T-cell (primary cell): ENCODE data around the gene SLC30A2. TPM values are rescaled to one million over a fixed set of nuclear protein-coding genes. Genes with fewer than 3 reads are reported as not detected.

Source experiments
- ATAC-seq, 4 experiments: fragments of 200-7000 bp in 3 of 4; fragments of 150-1000 bp in 1 of 4; cut with Tn5 transposase; replicated peaks in 1 of 4; 1 replicate in 3 of 4; 2 replicates in 1 of 4; pipeline ENCODE4 v1.10.0; 2021; ENCODE audit warnings: moderate library complexity in 3 of 4, mild to moderate bottlenecking in 2 of 4, moderate number of reproducible peaks in 1 of 4
- CTCF ChIA-PET, 2 donors: fragments of 300-600 bp; sonication (Branson Sonifier 250); formaldehyde crosslinking; loops; one replicate each; lab custom pipeline; 2022; ENCODE audit warnings: antibody characterized with exemption in 2 of 2; lab: Charles Lee
- POLR2A ChIA-PET, 2 donors: fragments of 300-600 bp; sonication (Branson Sonifier 250); formaldehyde crosslinking; loops; one replicate each; lab custom pipeline; 2022; ENCODE audit warnings: antibody characterized with exemption in 2 of 2; lab: Charles Lee
- DNase-seq, 35 experiments: peaks; one replicate each; pipeline versions ENCODE4 v3.0.0 to v3.0.0-alpha.2; 2013 to 2023
- H3K27ac ChIP-seq: one replicate; pipeline ENCODE4 v1.5.1; 2013; ENCODE audit warnings: low read length
- H3K27me3 ChIP-seq, 2 experiments: replicated peaks in 1 of 2; 1 replicate in 1 of 2; 2 replicates in 1 of 2; pipeline versions ENCODE4 v1.6.1 to v1.7.0; 2013; ENCODE audit warnings: low read length in 1 of 2, mixed read lengths in 1 of 2; ENCODE audit not compliant: control insufficient read depth in 2 of 2, insufficient read depth in 2 of 2; ENCODE audit errors: extremely low read depth in 1 of 2
- H3K36me3 ChIP-seq, 2 donors: 1 replicate in 1 of 2; 2 replicates in 1 of 2; pipeline versions ENCODE4 v1.6.1 to v1.7.0; 2013; ENCODE audit warnings: low read length in 1 of 2; ENCODE audit not compliant: control insufficient read depth in 2 of 2, insufficient read depth in 1 of 2; ENCODE audit errors: extremely low read depth in 1 of 2
- H3K4me1 ChIP-seq, 2 experiments: 1 replicate in 1 of 2; 2 replicates in 1 of 2; pipeline versions ENCODE4 v1.6.1 to v1.7.0; 2013; ENCODE audit warnings: low read length in 2 of 2, mixed read lengths in 1 of 2; ENCODE audit not compliant: insufficient read depth in 2 of 2, control insufficient read depth in 1 of 2; ENCODE audit errors: extremely low read depth in 1 of 2
- H3K4me3 ChIP-seq, 2 donors: 1 replicate in 1 of 2; 2 replicates in 1 of 2; pipeline versions ENCODE4 v1.5.1 to v1.7.0; 2013; ENCODE audit warnings: mild to moderate bottlenecking in 2 of 2, low read length in 1 of 2, moderate library complexity in 1 of 2; ENCODE audit not compliant: control insufficient read depth in 1 of 2; ENCODE audit errors: extremely low read depth in 1 of 2
- H3K9me3 ChIP-seq: 2 replicates; pipeline ENCODE4 v1.7.0; 2013
- H3K27ac Mint-ChIP-seq, 2 donors: one replicate each; pipeline ENCODE4 v1.8.0; 2020 to 2021; ENCODE audit warnings: mild to moderate bottlenecking in 2 of 2, mixed read lengths in 2 of 2
- H3K27me3 Mint-ChIP-seq, 2 donors: one replicate each; pipeline ENCODE4 v1.8.0; 2021 to 2022; ENCODE audit warnings: mixed read lengths in 2 of 2
- H3K36me3 Mint-ChIP-seq: one replicate; pipeline ENCODE4 v1.8.0; 2021; ENCODE audit warnings: mixed read lengths
- H3K4me1 Mint-ChIP-seq, 3 donors: one replicate each; pipeline ENCODE4 v1.8.0; 2020 to 2022; ENCODE audit warnings: mixed read lengths in 3 of 3, mild to moderate bottlenecking in 1 of 3
- H3K4me3 Mint-ChIP-seq, 3 donors: one replicate each; pipeline ENCODE4 v1.8.0; 2020 to 2022; ENCODE audit warnings: mild to moderate bottlenecking in 3 of 3, mixed read lengths in 3 of 3, moderate library complexity in 3 of 3
- H3K9me3 Mint-ChIP-seq, 3 donors: one replicate each; pipeline ENCODE4 v1.8.0; 2020 to 2022; ENCODE audit warnings: mixed read lengths in 3 of 3
- WGBS: methylation state at CpG from one replicate; pipeline ENCODE4 v1.1.5; 2013; ENCODE audit warnings: missing lambda C conversion rate; ENCODE audit not compliant: insufficient coverage; 5-methylcytosine and 5-hydroxymethylcytosine counted together
- total RNA-seq, 35 experiments: library from RNA in 6 of 35; stranded (reverse) in 6 of 35; fragments of 120-200 nt in 1 of 35; gene quantifications; one replicate each; pipeline versions ENCODE4 v1.2.1 to v1.2.4 and lab custom pipeline; 2013 to 2026

The SLC30A2 gene
- total RNA-seq, 5 donors from 2014 or later (not counting 1 experiment from before 2014, with no cell fraction given): 0.13 to 0.38 (median 0.19) TPM; not detected in 2

GRCh38 chr1:26089125-26089524 is 43.2 kb upstream of the SLC30A2 start:
- Histone ChIP-seq H3K4me3 (no peak overlapping the region), H3K27me3 (peaks cover 10 to 31% of the 10 kb centered on the region in 2 experiments), H3K36me3 (no peaks in the 10 kb centered on the region), H3K4me1 (no peaks in the 10 kb centered on the region), H3K9me3 (no peaks in the 10 kb centered on the region), H3K27ac (no peak overlapping the region)
- Mint-ChIP-seq H3K4me1 (no peaks in the 10 kb centered on the region), H3K27ac (no peak overlapping the region), H3K27me3 (peaks cover 41 to 52% of the 10 kb centered on the region in 2 donors), H3K9me3 (peaks cover 0 to 2% (median 0%) of the 10 kb centered on the region in 3 donors), H3K4me3 (no peak overlapping the region), H3K36me3 (no peaks in the 10 kb centered on the region)
- DNase-seq (no peak), ATAC-seq (no peak)
- WGBS: no CpG with 5 or more reads among the region's 3 CpGs
- CTCF ChIA-PET: no interaction called here
- POLR2A ChIA-PET: no interaction called here

GRCh38 chr1:26084844-26085243 is 38.9 kb upstream of the SLC30A2 start:
- Histone ChIP-seq H3K9me3 (no peaks in the 10 kb centered on the region), H3K36me3 (no peaks in the 10 kb centered on the region), H3K27me3 (peaks cover 2 to 28% of the 10 kb centered on the region in 2 experiments), H3K27ac (no peak overlapping the region), H3K4me1 (no peaks in the 10 kb centered on the region), H3K4me3 (no peak overlapping the region)
- DNase-seq: no peak
- Mint-ChIP-seq H3K9me3 (peaks cover 0 to 3% (median 0%) of the 10 kb centered on the region in 3 donors), H3K27me3 (peaks cover 24 to 32% of the 10 kb centered on the region in 2 donors), H3K36me3 (no peaks in the 10 kb centered on the region), H3K4me3 (no peak overlapping the region), H3K4me1 (no peaks in the 10 kb centered on the region), H3K27ac (no peak overlapping the region)
- POLR2A ChIA-PET: interaction anchor here in 1 of 2 donors (0.6 kb wide), 1 partner anchor 1170 kb away, joined by 3 read pairs; no protein-coding TSS in a partner anchor
- no peak for ATAC-seq
- CTCF ChIA-PET: interaction anchor here in 1 of 2 donors (0.7 kb wide), 1 partner anchor 400 kb away, joined by 3 read pairs; no protein-coding TSS in a partner anchor
- 58% methylated on average over 2 of the region's 2 CpGs for whole genome bisulfite sequencing

- Mint-ChIP-seq H3K36me3 (no peaks in the 10 kb centered on the region), H3K4me1 (no peaks in the 10 kb centered on the region), H3K4me3 (no peak overlapping the region), H3K9me3 (peaks cover 0 to 3% (median 0%) of the 10 kb centered on the region in 3 donors), H3K27me3 (peaks cover 24 to 32% of the 10 kb centered on the region in 2 donors), H3K27ac (no peak overlapping the region)
- DNase-seq (no peak), ATAC-seq (no peak)
- no peaks in the 10 kb centered on the region for H3K36me3 ChIP-seq
- H3K4me3 ChIP-seq: no peak overlapping the region
- ChIA-PET CTCF (no interaction called here), POLR2A (interaction anchor here in 1 of 2 donors (0.6 kb wide), 1 partner anchor 1171 kb away, joined by 3 read pairs; no protein-coding TSS in a partner anchor)
- peaks cover 2 to 26% of the 10 kb centered on the region in 2 experiments for H3K27me3 ChIP-seq
- H3K9me3 ChIP-seq: no peaks in the 10 kb centered on the region
- WGBS: 67% methylated on average over 1 of the region's 2 CpGs
- H3K4me1 ChIP-seq: no peaks in the 10 kb centered on the region
- no peak overlapping the region for H3K27ac ChIP-seq
Observed at GRCh38 chr1:26084091-26084561, 38.2 kb upstream of the SLC30A2 start.

- ChIA-PET CTCF (interaction anchor here in 1 of 2 donors (0.6 kb wide), 1 partner anchor 95 kb away, joined by 4 read pairs; no protein-coding TSS in a partner anchor), POLR2A (interaction anchor here in 1 of 2 donors (0.7 kb wide), 1 partner anchor 904 kb away, joined by 5 read pairs; no protein-coding TSS in a partner anchor)
- no peak overlapping the region for H3K27ac Mint-ChIP-seq
- peaks cover 0 to 3% (median 0%) of the 10 kb centered on the region in 3 donors for H3K9me3 Mint-ChIP-seq
- peaks cover 2 to 22% of the 10 kb centered on the region in 2 experiments for H3K27me3 ChIP-seq
- no peak overlapping the region for H3K27ac ChIP-seq
- WGBS: 69% methylated on average over 2 of the region's 5 CpGs
- H3K4me1 ChIP-seq: no peaks in the 10 kb centered on the region
- H3K27me3 Mint-ChIP-seq: peaks cover 28 to 30% of the 10 kb centered on the region in 2 donors
- DNase-seq (no peak), ATAC-seq (no peak)
- H3K4me1 Mint-ChIP-seq: no peaks in the 10 kb centered on the region
- H3K4me3 Mint-ChIP-seq: no peak overlapping the region
- no peaks in the 10 kb centered on the region for H3K36me3 ChIP-seq
- H3K36me3 Mint-ChIP-seq: no peaks in the 10 kb centered on the region
- H3K4me3 ChIP-seq: no peak overlapping the region
- H3K9me3 ChIP-seq: no peaks in the 10 kb centered on the region
Observed at GRCh38 chr1:26083208-26083607, 37.3 kb upstream of the SLC30A2 start.

GRCh38 chr1:26082020-26082350 is 36.1 kb upstream of the SLC30A2 start:
- POLR2A ChIA-PET: no interaction called here
- peaks cover 2 to 20% of the 10 kb centered on the region in 2 experiments for H3K27me3 ChIP-seq
- H3K27ac Mint-ChIP-seq: no peak overlapping the region
- DNase-seq (no peak), ATAC-seq (no peak)
- no peak overlapping the region for H3K4me3 Mint-ChIP-seq
- CTCF ChIA-PET: interaction anchor here in 1 of 2 donors (0.6 kb wide), 1 partner anchor 1106 kb away, joined by 3 read pairs; no protein-coding TSS in a partner anchor
- no peak overlapping the region for H3K4me3 ChIP-seq
- H3K27me3 Mint-ChIP-seq: peaks cover 26 to 28% of the 10 kb centered on the region in 2 donors
- H3K4me1 Mint-ChIP-seq: no peaks in the 10 kb centered on the region
- H3K36me3 Mint-ChIP-seq: no peaks in the 10 kb centered on the region
- H3K27ac ChIP-seq: no peak overlapping the region
- no peaks in the 10 kb centered on the region for H3K9me3 ChIP-seq
- no peaks in the 10 kb centered on the region for H3K36me3 ChIP-seq
- 92% methylated on average over 2 of the region's 3 CpGs for WGBS
- no peaks in the 10 kb centered on the region for H3K4me1 ChIP-seq
- H3K9me3 Mint-ChIP-seq: peaks cover 0 to 3% (median 0%) of the 10 kb centered on the region in 3 donors

GRCh38 chr1:26081267-26082019 is 35.5 kb upstream of the SLC30A2 start:
- WGBS: 39% methylated on average over 4 of the region's 8 CpGs
- peaks cover 24 to 27% of the 10 kb centered on the region in 2 donors for H3K27me3 Mint-ChIP-seq
- CTCF ChIA-PET: interaction anchor here in 1 of 2 donors (1.6 kb wide), 1 partner anchor 152 kb away, joined by 4 read pairs; the partner anchor contains the start of gene CEP85

More at GRCh38 chr1:26081267-26082019, 35.5 kb upstream of the SLC30A2 start:
- Mint-ChIP-seq H3K27ac (no peak overlapping the region), H3K9me3 (peaks cover 0 to 3% (median 0%) of the 10 kb centered on the region in 3 donors), H3K36me3 (no peaks in the 10 kb centered on the region), H3K4me1 (peaks cover 0 to 1% (median under 1%) of the 10 kb centered on the region in 3 donors), H3K4me3 (no peak overlapping the region)
- ATAC-seq (no peak), DNase-seq (no peak)
- POLR2A ChIA-PET: no interaction called here
- Histone ChIP-seq H3K27me3 (peaks cover 2 to 24% of the 10 kb centered on the region in 2 experiments), H3K9me3 (no peaks in the 10 kb centered on the region), H3K27ac (no peak overlapping the region), H3K36me3 (no peaks in the 10 kb centered on the region), H3K4me3 (no peak overlapping the region), H3K4me1 (no peaks in the 10 kb centered on the region)
